ENCODE measurements around the gene TMEM175.

DNA sequence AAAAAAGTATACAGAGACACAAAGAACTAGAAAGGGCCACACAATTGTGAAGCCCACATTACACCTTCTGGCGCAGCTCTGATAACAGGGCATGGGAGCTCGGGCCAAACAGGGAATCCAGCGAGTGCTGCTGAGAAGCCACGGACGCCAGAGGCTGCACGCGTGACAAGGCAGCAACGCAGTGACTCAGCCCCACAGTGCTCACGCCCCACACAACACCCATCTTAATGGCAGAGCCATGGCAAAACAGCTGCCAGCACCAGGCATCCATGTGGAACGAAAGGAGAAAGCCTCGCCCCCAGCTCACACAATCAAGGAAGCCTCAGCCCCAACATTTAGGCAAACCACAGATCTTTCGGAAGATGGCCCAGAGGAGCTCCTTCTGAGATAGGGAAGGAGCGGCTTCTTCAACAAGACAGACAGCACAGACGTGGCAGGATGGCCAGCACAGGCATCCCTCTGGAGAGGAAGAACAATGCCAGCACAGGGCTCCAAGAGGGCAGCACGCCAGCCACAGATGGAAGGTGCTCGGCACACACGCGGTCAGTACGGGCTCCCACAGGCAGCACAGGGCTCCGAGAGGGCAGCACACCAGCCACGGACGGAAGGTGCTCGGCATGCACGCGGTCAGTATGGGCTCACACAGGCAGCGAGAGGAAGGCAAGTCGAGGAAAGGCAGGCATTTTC, 33.2 kb upstream of the TMEM175 start:
- TF ChIP-seq, protein P1, sequence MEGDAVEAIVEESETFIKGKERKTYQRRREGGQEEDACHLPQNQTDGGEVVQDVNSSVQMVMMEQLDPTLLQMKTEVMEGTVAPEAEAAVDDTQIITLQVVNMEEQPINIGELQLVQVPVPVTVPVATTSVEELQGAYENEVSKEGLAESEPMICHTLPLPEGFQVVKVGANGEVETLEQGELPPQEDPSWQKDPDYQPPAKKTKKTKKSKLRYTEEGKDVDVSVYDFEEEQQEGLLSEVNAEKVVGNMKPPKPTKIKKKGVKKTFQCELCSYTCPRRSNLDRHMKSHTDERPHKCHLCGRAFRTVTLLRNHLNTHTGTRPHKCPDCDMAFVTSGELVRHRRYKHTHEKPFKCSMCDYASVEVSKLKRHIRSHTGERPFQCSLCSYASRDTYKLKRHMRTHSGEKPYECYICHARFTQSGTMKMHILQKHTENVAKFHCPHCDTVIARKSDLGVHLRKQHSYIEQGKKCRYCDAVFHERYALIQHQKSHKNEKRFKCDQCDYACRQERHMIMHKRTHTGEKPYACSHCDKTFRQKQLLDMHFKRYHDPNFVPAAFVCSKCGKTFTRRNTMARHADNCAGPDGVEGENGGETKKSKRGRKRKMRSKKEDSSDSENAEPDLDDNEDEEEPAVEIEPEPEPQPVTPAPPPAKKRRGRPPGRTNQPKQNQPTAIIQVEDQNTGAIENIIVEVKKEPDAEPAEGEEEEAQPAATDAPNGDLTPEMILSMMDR (IDR thresholded peaks at IDR 0.05): no peak
- TF ChIP-seq POLR2A (IDR thresholded peaks at IDR 0.05) (no peak), EP300 (IDR thresholded peaks at IDR 0.05) (no peak)

Data from tibial nerve (tissue), 4 donors.